Effector CD4-positive, alpha-beta T cell (primary cell): ENCODE measurements around the gene HS3ST3B1.

Experiments used
- DNase-seq: peaks from one replicate; pipeline ENCODE4 v3.0.0-alpha.2; 2020

HS3ST3B1 gene

GRCh38 chr17:14321476-14321949 is 20.6 kb downstream of the HS3ST3B1 start:
- DNase-seq: no peak

GRCh38 chr17:14321980-14322776 is 21.3 kb downstream of the HS3ST3B1 start:
- no peak for DNase-seq

GRCh38 chr17:14323522-14323981 is 22.7 kb downstream of the HS3ST3B1 start:
- no peak for DNase-seq

- DNase-seq: no peak
Measured at GRCh38 chr17:14325618-14326167, 24.8 kb downstream of the HS3ST3B1 start.

- DNase-seq: no peak
Measured at GRCh38 chr17:14329900-14330491, 29.1 kb downstream of the HS3ST3B1 start.

GRCh38 chr17:14330492-14330962 is 29.6 kb downstream of the HS3ST3B1 start:
- no peak for DNase-seq

- no peak for DNase-seq
Measured at GRCh38 chr17:14331225-14331981, 30.5 kb downstream of the HS3ST3B1 start.

- no peak for DNase-seq
Measured at GRCh38 chr17:14331982-14332298, 31.1 kb downstream of the HS3ST3B1 start.

- DNase-seq: no peak
Measured at GRCh38 chr17:14332331-14332730, 31.4 kb downstream of the HS3ST3B1 start.

- no peak for DNase-seq
Measured at GRCh38 chr17:14333506-14333905, 32.6 kb downstream of the HS3ST3B1 start.

GRCh38 chr17:14334276-14334840 is 33.5 kb downstream of the HS3ST3B1 start:
- no peak for DNase-seq

GRCh38 chr17:14334919-14335318 is 34.0 kb downstream of the HS3ST3B1 start:
- DNase-seq: no peak

- no peak for DNase-seq
Measured at GRCh38 chr17:14336418-14336817, 35.5 kb downstream of the HS3ST3B1 start.

- no peak for DNase-seq
Measured at GRCh38 chr17:14337596-14338079, 36.8 kb downstream of the HS3ST3B1 start.

- no peak for DNase-seq
Measured at GRCh38 chr17:14340857-14341754, 40.2 kb downstream of the HS3ST3B1 start.

- DNase-seq: no peak
Measured at GRCh38 chr17:14341866-14342265, 41.0 kb downstream of the HS3ST3B1 start.

GRCh38 chr17:14346801-14347200 is 45.9 kb downstream of the HS3ST3B1 start:
- no peak for DNase-seq

- no peak for DNase-seq
Measured at GRCh38 chr17:14351493-14351892, 50.6 kb downstream of the HS3ST3B1 start.

GRCh38 chr17:14352136-14352535 is 51.3 kb downstream of the HS3ST3B1 start:
- DNase-seq: no peak

- no peak for DNase-seq
Measured at GRCh38 chr17:14353861-14354474, 53.1 kb downstream of the HS3ST3B1 start.

GRCh38 chr17:14354807-14355206 is 53.9 kb downstream of the HS3ST3B1 start:
- DNase-seq: no peak
